Left lung (tissue), 10 donors: Measurements from ENCODE around the gene TNFRSF13B. TPM values are rescaled to one million over a fixed set of nuclear protein-coding genes. Genes with fewer than 3 reads are reported as not detected.
A peak's percentile ranks its signal among the peaks of the same experiment; 100 is the strongest.

ENCODE experiments used
- ATAC-seq: fragments of 200-7000 bp; cut with Tn5 transposase; one replicate; pipeline ENCODE4 v1.9.1; 2020; ENCODE audit warnings: moderate library complexity
- DNase-seq, 4 donors: peaks; one replicate each; pipeline ENCODE4 v3.0.0-alpha.2; 2013 to 2020
- H3K27ac ChIP-seq, 2 donors: fragments of 200-600 bp; sonication (generic) in 1 of 2; one replicate each; pipeline versions ENCODE4 v1.5.0 to v1.8.0; 2020 to 2021
- H3K27me3 ChIP-seq, 2 donors: fragments of 200-600 bp; sonication (generic) in 1 of 2; one replicate each; pipeline versions ENCODE4 v1.5.0 to v1.8.0; 2020 to 2021
- H3K36me3 ChIP-seq, 2 donors: fragments of 200-600 bp; sonication (generic) in 1 of 2; one replicate each; pipeline versions ENCODE4 v1.5.0 to v1.8.0; 2020 to 2021
- H3K4me1 ChIP-seq, 2 donors: fragments of 200-600 bp; one replicate each; pipeline ENCODE4 v1.8.0; 2021
- H3K4me3 ChIP-seq, 2 donors: fragments of 200-600 bp; sonication (generic) in 1 of 2; one replicate each; pipeline versions ENCODE4 v1.5.0 to v1.8.0; 2020 to 2021; ENCODE audit warnings: mild to moderate bottlenecking in 1 of 2
- H3K9me3 ChIP-seq, 2 donors: fragments of 200-600 bp; sonication (generic) in 1 of 2; one replicate each; pipeline versions ENCODE4 v1.5.0 to v1.8.0; 2020 to 2021
- intact Hi-C, 2 donors: fragments of 100-400 bp; cut with DNase I; formaldehyde crosslinking; loops; one replicate each; pipeline versions ENCODE4 v1.11.2 to v1.14.2; 2022
- polyA plus RNA-seq, 6 donors: library from polyadenylated mRNA; unstranded; fragments of 120-200 nt; gene quantifications; one replicate each; pipeline ENCODE4 v1.2.1, GENCODE V29; 2013; ENCODE audit not compliant: insufficient read length in 6 of 6
- total RNA-seq, 2 donors: library from RNA; stranded (reverse); fragmentation: NEBNext Ultra II Directional; extraction: Animal tissue kit (Norgen Biotek cat#: 25700); gene quantifications; one replicate each; pipeline ENCODE4 v1.2.1, GENCODE V29; 2021
- TF ChIP-seq, protein P1 (sequence below), 2 donors: fragments of 200-600 bp; sonication (generic) in 1 of 2; IDR thresholded peaks; one replicate each; pipeline versions ENCODE4 v1.5.0 to v1.8.0; 2021; ENCODE audit warnings: antibody characterized with exemption in 2 of 2
- donor health status: DM: no; HTN: yes; CAD: no.
- donor health status: DM: no; HTN: no; CAD: no.

The TNFRSF13B gene
- total and polyA plus RNA-seq, 8 donors, result 0.61 to 0.79 TPM; not detected in 6

DNA sequence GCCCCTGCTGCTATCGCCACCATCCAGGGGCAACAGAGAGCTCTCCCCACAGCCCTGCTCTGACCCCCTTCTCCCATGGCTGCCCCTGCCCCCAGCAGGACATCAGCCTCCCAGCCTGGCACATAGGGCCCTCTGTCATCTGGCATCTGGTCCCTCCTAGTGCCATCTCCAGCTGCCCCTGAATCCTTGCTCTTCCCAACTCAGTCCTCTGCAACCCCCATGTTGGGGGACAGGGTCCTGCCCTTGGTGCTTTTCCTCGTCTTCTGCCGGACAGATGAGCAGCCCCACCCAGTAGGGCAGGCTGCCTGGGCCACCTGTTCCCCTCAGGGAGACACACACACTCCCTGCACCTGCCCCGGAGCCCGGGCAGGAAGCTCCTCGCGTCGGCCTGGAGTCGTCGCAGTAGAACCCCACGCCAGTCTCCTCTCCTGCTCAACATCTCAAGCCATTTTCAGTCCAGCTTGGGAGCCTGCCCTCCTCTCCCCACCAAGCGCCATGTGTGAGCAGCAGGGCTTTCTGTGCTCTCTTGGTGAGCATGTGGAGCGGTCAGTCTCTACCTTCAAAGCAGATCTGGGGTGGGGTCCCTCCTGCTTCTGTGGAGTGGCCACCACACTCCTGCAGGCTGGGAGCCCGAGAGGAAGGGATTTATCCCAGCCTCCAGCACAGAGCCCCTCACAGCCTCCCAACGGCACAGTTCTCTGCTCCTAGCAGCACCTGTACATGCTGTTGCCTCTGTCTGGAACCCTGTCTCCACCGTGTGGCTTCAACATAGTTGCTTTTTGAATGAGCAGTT lies 28.2 kb downstream of the TNFRSF13B start:
- H3K4me1 ChIP-seq, result no peaks in the 10 kb centered on the region
- ATAC-seq (no peak), DNase-seq (no peak)
- intact Hi-C loops, result no loop called here
- TF ChIP-seq, protein P1, sequence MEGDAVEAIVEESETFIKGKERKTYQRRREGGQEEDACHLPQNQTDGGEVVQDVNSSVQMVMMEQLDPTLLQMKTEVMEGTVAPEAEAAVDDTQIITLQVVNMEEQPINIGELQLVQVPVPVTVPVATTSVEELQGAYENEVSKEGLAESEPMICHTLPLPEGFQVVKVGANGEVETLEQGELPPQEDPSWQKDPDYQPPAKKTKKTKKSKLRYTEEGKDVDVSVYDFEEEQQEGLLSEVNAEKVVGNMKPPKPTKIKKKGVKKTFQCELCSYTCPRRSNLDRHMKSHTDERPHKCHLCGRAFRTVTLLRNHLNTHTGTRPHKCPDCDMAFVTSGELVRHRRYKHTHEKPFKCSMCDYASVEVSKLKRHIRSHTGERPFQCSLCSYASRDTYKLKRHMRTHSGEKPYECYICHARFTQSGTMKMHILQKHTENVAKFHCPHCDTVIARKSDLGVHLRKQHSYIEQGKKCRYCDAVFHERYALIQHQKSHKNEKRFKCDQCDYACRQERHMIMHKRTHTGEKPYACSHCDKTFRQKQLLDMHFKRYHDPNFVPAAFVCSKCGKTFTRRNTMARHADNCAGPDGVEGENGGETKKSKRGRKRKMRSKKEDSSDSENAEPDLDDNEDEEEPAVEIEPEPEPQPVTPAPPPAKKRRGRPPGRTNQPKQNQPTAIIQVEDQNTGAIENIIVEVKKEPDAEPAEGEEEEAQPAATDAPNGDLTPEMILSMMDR (IDR thresholded peaks at IDR 0.05), result no peak
- no peak overlapping the region for H3K27ac ChIP-seq
- H3K27me3 ChIP-seq, result peaks cover 0 to 4% of the 10 kb centered on the region in 2 donors
- H3K36me3 ChIP-seq, result no peaks in the 10 kb centered on the region
- peaks cover 0 to 8% of the 10 kb centered on the region in 2 donors for H3K9me3 ChIP-seq
- no peak overlapping the region for H3K4me3 ChIP-seq

DNA sequence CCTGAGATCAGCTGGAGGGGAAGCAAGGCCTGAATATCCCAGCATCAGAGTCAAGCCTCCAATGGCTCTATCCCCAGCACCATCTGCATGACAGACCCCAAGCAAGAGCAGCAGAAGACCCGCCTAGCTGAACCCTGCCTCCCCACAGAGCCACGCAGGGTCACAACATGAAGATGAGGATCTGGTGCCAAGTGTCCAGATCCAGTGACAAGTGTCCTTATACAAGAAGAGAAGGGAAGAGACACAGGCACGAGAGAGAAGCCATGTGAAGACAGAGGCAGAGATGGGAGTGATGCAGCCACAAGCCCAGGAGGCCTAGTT lies 28.9 kb downstream of the TNFRSF13B start:
- DNase-seq (no peak), ATAC-seq (no peak)
- Histone ChIP-seq H3K9me3 (peaks cover 0 to under 1% of the 10 kb centered on the region in 2 donors), H3K4me3 (no peak overlapping the region), H3K27ac (no peak overlapping the region), H3K36me3 (no peaks in the 10 kb centered on the region), H3K4me1 (no peaks in the 10 kb centered on the region), H3K27me3 (peaks cover 0 to 4% of the 10 kb centered on the region in 2 donors)
- TF ChIP-seq, protein P1 (IDR thresholded peaks at IDR 0.05), result no peak
- intact Hi-C loops, result no loop called here

DNA sequence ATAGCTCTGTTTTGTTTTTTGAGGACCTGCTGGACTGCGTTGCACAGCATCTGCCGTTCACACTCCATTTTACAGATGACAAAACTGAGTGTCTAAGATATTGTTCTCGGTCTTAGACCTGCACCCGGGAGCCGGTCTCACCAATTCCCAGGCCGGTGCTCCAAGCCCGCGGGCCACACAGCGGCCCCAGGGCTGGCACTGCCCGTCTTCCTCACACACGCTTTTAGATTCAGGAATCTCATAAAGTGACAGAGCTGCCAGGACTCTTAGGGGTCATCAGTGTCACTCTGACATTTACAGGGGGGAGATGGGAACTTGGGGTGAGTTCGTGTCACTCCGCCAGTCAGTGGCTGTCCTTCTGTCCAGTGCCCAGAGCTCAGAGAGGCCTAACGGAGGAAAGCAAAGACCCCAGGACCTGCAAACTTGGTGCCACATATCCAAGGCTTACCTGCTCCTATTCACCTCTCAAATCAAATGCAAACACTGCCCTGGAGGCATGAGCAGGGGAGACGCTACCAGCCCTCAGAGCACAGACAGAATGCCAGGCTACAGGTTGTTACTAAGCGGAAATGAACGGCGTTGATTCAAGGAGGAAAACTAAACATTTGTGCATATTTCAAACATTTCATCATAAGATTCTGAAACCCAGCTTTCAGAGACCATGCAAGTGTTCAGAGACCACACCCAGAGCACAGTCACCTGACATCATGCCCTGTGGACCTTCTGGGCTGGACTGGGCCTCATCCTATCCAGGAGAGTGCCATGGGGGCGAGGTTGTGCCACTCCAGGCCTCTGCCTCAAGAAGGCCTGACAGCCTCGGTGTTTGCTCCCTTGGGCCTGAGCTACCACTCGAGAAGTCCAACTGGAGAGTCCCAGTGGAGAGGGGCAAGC lies 29.5 kb downstream of the TNFRSF13B start:
- H3K4me3 ChIP-seq, result no peak overlapping the region
- H3K4me1 ChIP-seq, result no peaks in the 10 kb centered on the region
- intact Hi-C loops, result no loop called here
- peaks cover 0 to 4% of the 10 kb centered on the region in 2 donors for H3K27me3 ChIP-seq
- no peaks in the 10 kb centered on the region for H3K36me3 ChIP-seq
- DNase-seq (peak in 1 of 4 donors; percentile 39), ATAC-seq (peak; percentile 63)
- TF ChIP-seq, protein P1 (IDR thresholded peaks at IDR 0.05), result no peak
- no peak overlapping the region for H3K27ac ChIP-seq
- no peaks in the 10 kb centered on the region for H3K9me3 ChIP-seq

DNA sequence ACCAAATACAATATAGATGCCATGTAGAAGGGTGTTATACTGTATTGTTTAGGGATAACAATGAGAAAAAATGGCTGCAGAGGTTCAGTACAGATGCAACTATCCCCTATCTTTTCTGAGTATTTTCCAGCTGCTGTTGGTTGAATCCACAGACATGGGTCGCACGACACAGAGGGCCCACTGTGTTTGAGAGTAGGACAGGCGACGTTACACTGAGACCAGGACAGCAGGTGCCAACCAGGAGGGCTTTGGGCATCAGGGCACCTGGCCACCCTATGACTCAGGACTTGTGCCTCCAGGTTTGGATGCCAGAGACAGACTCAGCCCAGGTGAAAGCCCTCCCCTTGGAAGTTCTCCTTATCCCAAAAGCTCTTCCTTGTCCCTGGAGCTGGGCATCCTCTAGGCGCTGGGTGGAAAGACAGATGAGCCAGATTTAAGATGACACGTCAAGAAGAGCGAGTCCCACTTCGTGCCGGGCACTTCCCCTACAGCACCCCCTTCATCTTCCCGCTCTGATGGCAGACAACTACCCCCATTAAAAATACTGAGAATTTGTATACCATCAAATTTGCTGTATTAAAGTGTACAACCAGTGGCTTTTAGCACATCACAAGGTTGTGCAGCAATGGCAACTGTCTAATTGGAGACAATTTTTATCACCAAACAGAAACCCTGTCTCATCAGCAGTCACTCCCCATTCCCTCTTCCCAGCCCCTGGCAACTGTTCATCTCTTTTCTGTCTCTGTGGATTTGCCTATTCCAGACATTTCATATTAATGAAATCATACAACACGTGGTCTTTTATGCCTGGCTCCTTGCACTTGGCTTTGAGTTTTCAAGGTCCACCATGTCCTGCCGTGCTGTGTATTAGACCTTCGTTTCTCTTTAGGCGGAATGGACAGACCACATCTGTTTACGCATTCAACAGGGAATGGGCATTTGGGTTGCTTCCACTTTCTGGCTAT lies 30.6 kb downstream of the TNFRSF13B start:
- Histone ChIP-seq H3K9me3 (no peaks in the 10 kb centered on the region), H3K4me1 (no peaks in the 10 kb centered on the region), H3K4me3 (no peak overlapping the region), H3K27me3 (peaks cover 0 to 4% of the 10 kb centered on the region in 2 donors), H3K36me3 (no peaks in the 10 kb centered on the region), H3K27ac (no peak overlapping the region)
- intact Hi-C loops, result no loop called here
- TF ChIP-seq, protein P1 (IDR thresholded peaks at IDR 0.05), result no peak
- ATAC-seq (no peak), DNase-seq (peak in 1 of 4 donors; percentile 29)
